ENCODE data around the gene UTF1. TPM values are rescaled to one million over a fixed set of nuclear protein-coding genes. Genes with fewer than 3 reads are reported as not detected.
"Not testable (repeated sequence)": the region's sequence is repeated elsewhere in the genome, so short reads cannot be mapped to it uniquely, and the experiment has no call there.

UTF1 gene
- total RNA-seq, 1 donor from 2014 or later, result not detected

DNA sequence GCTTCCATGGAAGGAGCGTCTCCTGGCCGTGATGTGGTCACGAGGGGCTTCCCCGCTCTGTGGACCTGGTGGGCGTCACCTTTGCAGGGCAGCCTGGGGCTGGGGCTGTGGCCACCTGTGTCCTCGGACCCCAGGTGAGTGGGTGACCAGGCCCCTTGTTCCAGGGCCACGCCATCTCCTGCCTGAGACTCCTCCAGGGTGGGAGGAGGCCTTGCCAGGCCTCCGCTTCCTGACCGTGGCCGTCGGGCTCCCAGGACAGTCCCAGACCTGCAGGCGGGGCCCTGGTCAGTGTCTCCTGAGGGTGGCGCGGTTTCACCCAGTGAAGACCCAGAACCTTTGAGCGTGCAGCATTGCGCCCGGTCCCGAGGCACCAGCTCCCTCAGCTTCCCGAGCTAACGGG lies 20.4 kb upstream of the UTF1 start:
- no peak for DNase-seq (ENCODE audit: low spot score)

DNA sequence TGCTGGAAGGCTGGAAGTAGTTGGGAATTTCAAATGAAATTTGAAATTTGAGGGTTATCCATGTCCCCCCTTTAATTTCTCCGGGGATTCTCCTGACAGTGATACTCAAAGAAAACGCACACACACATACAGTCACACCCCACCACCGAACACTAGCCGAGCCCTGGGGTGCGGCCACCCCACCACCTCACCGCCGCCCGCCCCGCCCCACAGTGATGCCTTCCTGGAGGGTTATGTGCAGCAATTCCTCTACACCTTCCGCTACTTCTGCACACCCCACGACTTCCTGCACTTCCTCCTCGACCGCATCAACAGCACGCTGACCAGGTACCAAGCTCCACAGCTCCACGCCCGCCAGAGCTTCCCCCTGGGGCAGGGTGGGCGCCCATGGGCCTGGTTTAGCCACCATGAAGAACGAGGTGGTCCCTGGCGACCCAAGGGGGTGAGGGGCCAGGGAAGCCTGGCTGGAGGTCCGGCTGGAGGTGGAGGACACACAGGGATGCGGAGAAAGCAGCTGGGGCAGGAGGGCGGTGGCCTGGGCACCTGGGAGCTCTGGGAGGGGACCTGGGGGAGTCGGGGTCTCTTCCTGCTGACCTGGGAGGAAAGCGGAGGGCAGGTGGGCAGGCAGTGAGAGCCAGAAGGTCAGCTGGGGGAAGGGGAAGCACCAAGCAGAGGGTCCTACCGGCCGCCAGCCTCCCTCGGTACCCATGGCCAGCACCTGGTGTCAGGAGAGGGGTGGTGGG lies 19.4 kb upstream of the UTF1 start:
- DNase-seq (ENCODE audit: low spot score), result no peak

DNA sequence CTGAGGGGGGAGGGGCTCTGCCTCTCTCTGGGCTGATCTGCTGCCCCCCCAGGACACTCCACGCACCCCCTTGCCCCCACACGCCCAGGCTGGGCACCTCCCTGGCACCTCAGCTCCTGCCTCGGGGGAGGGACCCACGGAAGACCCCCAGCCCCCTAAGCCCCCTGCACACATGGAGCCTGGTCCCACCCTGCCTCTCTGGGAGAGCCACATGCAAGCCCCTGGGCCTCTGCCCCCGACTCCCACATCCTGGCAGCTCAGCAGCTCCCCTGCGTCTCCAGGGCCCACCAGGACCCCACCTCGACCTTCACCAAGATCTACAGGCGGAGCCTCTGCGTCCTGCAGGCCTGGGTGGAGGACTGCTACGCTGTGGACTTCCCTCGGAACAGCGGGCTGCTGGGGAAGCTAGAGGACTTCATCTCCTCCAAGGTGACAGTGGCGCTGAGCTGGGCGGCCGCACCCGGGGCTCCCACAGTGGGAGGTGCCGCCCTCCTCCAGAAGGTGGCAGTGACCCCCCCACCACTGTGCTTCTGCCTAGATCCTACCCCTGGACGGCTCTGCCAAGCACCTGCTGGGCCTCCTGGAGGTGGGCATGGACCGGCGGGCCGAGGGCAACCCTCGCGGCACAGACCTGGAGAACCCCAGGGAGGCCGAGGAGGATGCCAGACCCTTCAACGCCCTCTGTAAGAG lies 18.7 kb upstream of the UTF1 start:
- no peak for DNase-seq (ENCODE audit: low spot score)

DNA sequence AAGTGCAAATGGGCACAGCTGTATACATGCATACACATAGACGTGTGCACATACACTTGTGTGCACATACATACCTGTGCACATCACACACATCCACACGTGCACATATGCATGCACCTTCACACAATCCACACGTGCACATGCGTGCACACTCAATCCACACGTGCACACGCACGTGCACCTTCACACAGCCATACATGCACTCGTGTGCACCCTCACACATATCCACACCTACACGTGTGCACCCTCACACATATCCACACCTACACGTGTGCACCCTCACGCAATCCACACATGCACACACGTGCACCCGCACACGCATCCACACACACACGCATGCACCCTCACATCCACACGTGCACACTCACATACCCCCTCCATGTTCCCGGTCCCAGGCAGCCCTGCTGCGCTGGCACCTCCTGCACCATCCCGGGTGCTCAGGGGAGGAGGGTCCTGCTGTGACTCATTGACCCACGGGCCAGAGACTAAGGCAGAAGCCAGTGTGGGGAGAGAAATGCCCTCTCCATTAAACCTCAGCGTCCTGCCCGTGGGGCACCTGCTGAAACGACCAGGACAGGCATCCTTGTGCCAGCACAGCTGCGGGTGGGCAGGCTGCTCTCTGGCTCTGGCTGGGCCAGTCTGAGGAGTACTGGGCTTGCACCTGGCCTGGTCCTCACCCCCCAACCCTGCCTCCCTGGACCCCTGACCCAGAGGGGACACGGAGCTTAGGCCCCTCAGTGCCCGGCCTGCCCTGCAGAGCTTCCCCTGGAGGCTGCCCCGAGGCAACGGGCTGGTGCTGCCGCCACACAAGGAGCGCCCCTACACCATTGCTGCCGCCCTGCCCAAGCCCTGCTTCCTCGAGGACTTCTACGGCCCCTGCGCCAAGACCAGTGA lies 17.8 kb upstream of the UTF1 start:
- no peak for DNase-seq (ENCODE audit: low spot score)

DNA sequence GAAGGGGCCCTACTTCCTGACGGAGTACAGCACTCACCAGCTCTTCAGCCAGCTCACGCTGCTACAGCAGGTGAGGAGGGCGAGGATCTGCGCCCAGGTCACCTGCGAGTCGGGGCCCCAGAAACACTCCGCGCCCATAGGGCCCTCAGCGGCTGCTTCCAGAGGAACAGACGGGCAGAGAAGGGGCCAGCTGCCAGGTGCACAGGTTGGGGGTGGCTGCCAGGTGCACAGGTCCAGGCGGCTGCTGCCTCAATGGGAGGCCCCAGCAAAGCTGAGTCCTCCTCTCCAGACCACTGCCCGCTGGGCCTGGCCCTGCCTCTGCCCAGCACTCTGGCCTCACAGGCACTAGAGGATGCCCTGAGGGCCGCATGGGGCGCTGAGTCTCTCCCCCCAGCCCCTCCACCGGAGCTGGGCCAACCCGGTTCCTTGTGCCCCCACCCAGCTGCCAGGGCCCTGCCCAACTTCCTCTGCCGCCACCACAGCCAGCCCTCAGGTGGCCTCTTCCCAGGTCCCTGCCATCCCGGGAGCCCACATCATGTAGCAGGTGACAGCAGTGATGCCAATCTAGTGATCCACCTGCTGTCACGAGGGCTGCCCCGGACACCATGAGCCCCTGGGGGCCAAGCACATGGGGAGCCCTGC lies 17.0 kb upstream of the UTF1 start:
- DNase-seq (ENCODE audit: low spot score), result no peak

DNA sequence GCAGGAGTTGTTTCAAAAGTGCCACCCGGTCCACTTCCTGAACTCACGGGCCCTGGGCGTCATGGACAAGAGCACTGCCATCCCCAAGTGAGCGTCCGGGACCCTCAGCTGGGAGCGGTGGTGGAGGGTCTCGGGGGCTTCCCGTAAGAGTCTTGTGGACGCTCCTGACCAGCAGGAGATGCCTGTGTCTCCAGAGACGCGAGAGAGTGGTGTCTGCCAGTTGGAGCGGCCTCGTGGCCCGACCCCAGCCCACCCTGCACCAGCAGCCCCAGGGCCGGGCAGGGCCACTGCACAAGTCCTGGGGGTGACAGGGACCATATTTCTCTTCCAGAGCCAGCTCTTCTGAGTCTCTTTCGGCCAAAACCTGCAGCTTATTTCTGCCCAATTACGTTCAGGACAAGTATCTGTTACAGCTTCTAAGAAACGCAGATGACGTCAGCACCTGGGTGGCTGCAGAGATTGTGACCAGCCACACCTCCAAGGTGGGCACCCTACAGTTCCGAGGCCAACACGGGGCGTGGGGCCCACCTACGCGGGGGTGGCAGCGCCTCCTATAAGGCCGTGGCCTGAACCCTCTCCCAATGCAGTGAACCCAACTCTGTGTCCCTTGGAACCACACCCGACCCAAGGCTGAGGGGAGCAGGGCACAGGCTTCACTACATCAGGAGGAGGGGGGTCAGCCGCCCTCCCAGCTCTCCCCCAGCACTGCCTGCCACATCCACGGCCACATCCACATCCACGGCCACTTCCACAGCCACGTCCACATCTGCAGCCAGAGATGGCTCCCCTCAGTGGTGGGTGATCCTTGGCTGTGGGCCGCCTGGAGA lies 16.2 kb upstream of the UTF1 start:
- no peak for DNase-seq (ENCODE audit: low spot score)

DNA sequence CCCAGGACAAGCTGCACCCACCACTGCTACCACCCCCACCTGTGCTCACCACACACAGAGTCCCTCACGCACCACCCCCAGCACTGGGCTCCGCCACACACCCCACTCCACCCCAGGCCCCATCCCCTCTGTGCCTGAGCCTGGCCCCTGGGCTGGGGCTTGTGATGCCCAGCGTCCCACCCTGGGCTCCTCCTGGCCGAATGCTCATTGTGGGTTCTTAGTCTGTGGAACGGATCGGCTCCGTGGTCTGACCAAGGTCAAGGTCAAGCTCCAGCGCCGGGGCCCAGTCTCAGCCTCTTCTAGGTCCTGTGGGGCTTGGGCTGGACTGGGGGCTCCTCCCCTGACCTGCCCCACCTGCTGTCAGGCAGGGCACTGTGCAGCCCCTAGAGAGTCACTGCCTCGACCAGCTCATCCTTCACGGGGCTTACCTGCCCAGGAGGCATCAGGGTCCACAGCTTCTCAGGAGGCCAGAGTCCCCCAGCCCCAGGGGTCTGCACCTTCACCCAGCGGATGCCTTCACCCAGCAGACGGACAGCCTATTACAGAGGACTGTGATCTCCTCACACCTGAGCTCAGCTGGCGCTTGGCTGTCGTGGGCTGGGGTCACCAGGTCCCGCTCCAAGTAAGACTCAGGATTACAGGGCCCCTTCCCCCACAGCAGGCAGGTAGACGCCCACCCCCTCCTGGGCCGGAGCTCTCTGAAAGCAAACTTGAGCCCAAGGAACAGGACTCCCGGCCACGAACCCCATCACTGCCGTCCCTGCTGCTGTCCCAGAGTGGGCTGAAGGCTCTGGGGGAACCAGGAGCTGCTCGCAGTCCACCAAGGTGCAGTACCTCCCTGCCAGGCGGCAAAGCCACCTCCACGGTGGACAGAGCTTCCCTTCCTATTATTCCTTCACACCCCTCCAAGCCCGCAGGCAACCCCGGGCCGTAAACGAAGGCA lies 15.3 kb upstream of the UTF1 start:
- no peak for DNase-seq (ENCODE audit: low spot score)

DNA sequence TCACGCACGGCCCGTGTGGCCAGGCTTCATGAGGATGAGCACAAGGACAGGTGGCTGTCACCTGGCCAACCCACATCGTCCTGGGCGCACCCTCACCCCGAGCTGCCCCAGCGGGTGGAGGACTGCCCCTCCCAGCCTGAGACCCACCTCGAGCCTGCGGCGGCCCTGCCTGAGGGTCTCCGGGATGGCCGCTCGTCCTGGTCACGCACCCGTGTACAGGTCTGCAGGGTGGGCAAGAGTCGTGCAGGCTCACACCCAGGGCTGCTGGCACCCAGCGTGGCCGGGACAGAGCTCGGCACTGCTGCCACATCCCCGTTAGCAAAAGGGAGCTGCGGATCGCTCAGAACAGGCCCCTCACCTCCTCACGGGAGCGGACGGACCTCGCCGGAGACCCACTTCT lies 14.4 kb upstream of the UTF1 start:
- DNase-seq (ENCODE audit: low spot score), result no peak

DNA sequence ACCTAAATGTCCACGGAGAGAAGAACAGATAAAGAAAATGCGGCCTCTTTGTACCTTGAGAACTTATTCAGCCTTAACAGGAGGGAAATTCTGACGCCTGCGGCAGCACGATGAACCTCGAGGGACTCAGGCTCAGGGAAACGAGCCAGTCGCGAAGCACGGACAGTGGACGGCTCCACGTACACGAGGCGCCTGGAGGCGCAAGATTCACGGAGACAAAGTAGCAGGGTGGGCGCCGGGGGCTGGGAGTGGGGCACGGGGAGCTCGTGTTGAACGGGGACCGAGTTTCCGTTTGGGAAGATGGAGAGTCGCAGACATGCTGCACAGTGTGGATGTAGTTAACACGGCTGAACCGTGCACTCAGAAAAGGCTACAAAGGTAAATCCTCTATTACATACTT lies 13.2 kb upstream of the UTF1 start:
- no peak for DNase-seq (ENCODE audit: low spot score)

DNA sequence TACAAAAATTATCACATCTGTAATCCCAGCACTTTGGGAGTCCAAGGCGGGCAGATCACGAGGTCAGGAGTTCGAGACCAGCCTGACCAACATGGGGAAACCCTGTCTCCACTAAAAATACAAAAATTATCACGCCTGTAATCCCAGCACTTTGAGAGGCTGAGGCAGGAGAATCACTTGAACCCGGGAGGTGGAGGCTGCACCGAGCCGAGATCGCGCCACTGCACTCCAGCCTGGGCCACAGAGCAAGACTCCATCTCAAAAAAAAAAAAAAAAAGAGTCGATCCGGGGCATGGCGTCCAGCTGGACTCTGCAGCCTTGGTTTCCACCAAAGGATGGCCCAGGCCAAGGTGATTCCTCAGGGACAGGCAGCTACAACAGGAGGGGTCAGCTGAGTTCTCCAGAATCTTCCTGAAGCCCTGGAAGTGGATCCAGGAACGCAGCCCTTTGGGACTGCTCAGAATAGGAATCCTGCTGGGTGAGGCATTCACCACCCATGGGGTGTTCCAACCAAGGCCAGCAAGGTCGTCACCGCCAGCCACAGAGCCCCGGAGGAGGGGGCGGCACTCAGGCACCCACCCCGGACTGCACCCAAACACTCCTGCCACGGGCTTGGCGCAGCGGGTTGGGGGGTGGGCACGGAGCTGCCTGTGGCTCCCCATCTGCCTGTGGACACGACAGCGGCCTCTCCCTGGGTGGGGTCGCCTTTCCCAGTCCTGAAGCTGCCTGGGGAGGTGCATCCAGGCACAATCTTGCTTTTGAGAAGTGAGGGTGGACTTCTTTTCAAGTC lies 12.0 kb upstream of the UTF1 start:
- no peak for DNase-seq (ENCODE audit: low spot score)

DNA sequence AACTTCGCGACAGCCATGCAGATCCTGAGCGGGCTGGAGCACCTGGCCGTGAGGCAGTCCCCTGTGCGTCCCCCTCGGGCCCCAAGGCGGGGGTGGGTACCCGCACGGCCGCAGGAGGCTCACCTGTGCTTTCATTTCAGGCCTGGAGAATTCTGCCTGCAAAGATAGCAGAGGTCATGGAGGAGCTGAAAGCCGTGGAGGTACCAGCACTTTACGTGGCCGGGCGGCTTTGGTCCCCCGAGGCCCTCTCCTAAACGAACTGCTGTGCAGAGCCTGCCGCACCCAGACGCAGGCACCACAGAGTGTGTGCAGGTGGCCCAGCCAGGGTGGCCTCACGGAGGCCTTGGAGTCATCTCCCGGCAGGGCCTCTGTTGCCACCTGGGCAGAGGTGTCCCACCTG lies 11.1 kb upstream of the UTF1 start:
- DNase-seq (ENCODE audit: low spot score), result no peak

DNA sequence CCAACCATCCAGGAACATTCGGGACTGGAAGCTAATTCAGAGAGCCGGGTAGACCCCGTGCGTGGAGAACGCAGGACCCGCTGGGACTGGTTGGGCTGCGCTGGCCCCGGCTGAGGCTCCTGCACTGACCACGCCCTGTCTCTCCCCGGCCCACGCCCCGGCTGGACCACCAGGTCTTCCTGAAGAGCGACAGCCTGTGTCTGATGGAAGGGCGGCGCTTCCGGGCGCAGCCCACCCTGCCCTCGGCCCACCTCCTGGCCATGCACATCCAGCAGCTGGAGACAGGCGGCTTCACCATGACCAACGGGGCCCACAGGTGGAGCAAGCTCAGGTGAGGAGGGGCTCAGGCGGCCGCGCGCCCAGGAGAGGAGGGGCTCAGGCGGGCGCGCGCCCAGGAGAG lies 10.2 kb upstream of the UTF1 start:
- DNase-seq (ENCODE audit: low spot score), result no peak

DNA sequence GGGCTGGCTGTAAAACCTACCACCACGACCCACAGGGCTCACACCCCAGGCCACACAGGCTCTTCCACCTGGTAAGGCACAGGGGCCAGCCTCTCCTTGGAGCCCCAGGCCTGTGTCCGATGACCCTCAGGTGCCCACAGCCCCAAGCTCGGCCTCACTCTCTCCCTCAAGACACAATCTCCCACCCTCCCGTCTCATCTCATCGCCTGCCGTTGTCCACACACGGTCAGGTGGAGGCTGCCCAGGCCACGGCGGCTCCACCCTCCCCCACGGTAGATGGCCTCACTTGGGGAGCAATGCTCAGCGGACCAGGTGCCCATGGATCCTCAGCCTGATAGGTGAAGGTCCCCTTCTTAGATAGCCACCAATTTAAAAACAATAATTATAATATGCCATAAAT lies 8.7 kb upstream of the UTF1 start:
- no peak for DNase-seq (ENCODE audit: low spot score)

DNA sequence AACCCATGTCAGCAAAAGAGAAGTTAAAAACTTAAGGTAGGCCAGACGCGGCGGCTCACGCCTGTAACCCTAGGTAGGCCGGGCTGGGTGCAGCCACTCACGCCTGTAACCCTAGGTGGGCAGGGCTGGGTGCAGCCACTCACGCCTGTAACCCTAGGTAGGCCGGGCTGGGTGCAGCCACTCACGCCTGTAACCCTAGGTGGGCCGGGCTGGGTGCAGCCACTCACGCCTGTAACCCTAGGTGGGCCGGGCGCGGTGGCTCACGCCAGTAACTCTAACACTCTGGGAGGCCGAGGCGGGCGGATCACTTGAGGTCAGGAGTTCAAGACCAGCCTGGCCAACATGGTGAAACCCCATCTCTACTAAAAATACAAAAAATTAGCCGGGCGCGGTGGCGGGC lies 8.3 kb upstream of the UTF1 start:
- not testable (repeated sequence) for DNase-seq (ENCODE audit: low spot score)

DNA sequence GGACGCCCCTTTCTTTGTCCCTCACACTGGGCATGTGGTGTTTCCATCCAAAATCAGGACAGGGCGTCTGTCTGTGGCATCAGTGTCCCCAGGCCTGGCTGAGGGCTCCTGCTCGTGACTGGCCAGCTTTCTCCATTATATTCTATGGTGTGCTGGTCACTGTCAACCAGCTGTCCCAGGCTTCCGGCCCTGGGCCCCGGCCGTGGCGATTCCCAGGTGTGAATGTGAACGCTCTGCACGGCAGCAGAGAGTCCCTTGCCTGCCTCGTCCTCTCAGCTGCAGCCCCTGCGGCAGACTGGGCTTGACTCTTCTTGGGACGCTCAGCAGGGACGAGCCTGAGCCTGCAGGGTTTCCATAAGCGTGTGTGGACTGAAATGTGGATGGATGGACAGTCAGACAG lies 5.9 kb upstream of the UTF1 start:
- no peak for DNase-seq (ENCODE audit: low spot score)

DNA sequence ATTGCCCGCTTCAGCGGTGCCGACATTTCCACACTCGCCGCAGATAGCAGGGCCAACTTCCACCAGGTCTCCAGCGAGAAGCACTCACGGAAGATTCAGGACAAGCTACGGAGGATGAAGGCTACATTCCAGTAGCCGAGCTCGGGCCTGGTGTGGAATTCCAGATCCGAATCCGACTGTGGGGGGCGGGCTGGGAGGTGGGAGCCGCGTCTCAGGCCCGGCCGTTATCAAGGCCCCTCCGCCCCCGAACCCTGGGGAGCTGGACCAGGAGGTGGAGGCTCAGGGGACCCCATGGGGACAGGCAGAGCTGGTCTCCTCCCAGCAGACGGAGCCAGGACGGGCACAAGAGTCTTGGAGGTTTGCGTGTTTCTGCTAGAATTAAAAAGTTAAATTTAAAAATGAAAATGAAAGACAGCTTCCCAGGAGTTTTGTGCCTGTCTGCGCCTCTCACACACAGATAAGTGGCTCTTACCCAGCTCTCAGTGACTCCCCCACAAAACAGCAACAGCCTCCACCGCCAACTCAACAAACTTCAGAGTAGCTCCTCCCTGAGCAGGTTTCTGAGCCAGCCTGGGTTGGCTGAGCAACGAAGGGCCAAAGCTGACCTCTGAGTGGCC lies 5.2 kb upstream of the UTF1 start:
- no peak for DNase-seq (ENCODE audit: low spot score)

DNA sequence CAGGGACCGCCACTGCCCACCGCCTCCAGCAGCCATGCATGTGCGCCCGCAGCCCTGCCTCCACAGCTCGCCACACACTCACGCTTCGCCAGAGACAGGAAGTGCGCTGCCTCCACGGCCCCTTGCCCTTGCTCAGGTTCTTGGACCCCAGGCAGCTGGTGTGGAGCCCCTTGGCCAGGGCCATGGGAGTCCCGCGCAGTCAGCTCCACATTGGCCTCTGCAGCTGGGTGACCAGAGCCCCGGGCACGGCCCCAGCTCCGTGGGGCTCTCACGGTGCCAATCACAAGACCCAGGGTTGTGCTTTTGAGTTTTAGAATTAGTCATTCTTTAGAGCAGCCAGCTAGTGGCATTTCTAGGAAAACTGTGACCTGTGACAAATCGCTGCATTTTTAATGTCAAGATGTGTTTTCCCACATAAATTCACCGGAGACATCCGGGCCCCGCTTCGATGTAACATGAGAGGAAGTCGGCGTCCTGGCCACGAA lies 4.3 kb upstream of the UTF1 start:
- no peak for DNase-seq (ENCODE audit: low spot score)

DNA sequence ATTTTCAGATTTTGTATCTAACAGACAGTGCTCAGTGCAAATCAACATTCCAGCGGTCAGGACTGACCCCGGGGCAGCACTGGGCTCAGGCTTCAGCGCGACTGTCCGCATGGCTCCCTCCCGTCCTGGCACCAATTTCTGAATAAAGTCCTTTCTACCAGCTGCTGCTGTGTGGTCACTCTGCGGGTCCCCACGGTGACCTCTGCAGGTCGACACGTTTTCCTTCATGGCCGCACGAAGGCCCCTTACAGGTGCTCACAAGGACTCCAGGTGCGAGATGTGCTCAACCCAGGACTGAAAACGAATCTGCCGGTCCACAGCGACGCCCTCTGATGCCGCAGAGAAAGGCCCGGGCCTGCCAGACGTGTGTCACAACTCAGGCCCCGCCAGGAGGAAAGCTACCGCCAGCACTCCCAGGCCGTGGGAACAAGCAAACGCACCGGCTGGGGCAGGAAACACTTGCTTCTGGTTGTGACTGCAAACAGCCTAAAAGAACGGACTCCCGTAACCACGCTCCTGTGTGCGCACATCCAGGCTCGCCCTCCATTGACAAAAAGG lies 3.7 kb upstream of the UTF1 start:
- DNase-seq (ENCODE audit: low spot score), result no peak

Data from ureter (tissue), 1 donor.